Upper lobe of left lung (tissue), 4 donors: ENCODE data around the gene PLCB1.

Experiments used
- POLR2A ChIP-seq, 4 donors: fragments of 450-650 bp; IDR thresholded peaks; one replicate each; pipeline ENCODE4 v1.5.1; 2016 to 2017; ENCODE audit warnings: antibody characterized with exemption in 4 of 4, mild to moderate bottlenecking in 2 of 4
- POLR2AphosphoS5 ChIP-seq, 2 donors: sonication (generic); formaldehyde crosslinking; IDR thresholded peaks; one replicate each; pipeline ENCODE4 v1.5.1; 2017; ENCODE audit warnings: antibody characterized with exemption in 2 of 2
- TF ChIP-seq, protein P1 (sequence below), 6 experiments: fragments of 450-650 bp in 4 of 6; fragments of 200-600 bp in 2 of 6; sonication (generic) in 2 of 6; IDR thresholded peaks; one replicate each; pipeline ENCODE4 v1.5.1; 2016 to 2019; ENCODE audit warnings: antibody characterized with exemption in 6 of 6

DNA sequence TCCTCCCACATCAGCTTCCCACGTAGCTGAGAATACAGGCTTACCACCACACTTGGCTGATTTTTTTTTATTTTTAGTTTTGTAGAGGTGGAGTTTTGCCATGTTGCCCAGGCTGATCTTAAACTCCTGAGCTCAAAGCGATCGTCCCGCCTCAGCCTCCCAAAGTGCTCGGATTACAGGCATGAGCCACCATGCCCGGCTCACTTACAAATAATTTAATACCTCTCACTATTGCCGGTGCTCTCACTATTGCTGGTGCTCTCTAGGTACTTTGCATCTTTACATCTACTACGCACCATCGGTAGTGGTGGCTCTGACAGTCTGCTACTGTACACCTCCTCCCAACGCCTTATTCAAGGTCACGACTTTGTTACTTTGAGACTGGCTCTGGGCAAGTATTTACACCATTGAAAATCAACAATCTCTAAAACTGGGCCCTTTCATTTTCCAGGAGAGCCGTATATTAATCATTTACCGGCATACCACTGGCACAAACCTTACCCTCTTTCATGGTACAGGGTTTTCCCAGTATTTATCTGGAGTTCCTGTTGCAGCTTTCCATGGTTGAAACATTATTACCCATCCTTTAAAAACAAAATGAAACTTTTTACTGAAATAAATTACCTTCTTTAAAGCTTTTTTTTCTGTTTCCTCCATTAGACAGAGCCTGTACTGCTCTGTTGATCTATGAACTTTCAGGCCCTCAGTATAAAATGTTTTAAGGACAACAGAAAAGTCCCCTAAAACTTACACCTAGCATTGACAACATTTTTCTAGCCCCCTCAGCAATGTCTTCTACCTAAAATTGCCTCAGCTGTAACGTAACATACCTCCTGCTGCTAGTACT is 677.3 kb downstream of the PLCB1 start:
- TF ChIP-seq, protein P1, sequence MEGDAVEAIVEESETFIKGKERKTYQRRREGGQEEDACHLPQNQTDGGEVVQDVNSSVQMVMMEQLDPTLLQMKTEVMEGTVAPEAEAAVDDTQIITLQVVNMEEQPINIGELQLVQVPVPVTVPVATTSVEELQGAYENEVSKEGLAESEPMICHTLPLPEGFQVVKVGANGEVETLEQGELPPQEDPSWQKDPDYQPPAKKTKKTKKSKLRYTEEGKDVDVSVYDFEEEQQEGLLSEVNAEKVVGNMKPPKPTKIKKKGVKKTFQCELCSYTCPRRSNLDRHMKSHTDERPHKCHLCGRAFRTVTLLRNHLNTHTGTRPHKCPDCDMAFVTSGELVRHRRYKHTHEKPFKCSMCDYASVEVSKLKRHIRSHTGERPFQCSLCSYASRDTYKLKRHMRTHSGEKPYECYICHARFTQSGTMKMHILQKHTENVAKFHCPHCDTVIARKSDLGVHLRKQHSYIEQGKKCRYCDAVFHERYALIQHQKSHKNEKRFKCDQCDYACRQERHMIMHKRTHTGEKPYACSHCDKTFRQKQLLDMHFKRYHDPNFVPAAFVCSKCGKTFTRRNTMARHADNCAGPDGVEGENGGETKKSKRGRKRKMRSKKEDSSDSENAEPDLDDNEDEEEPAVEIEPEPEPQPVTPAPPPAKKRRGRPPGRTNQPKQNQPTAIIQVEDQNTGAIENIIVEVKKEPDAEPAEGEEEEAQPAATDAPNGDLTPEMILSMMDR (IDR thresholded peaks at IDR 0.05), result no peak
- TF ChIP-seq POLR2AphosphoS5 (IDR thresholded peaks at IDR 0.05), result no peak
- TF ChIP-seq POLR2A (IDR thresholded peaks at IDR 0.05), result no peak
